GM19452 (cell line): Measurements from ENCODE around the gene SDR39U1.

ENCODE experiments used
- ATAC-seq: cut with Tn5 transposase; IDR thresholded peaks from one replicate; pipeline ENCODE4 v1.9.1; 2021; ENCODE audit not compliant: unreplicated experiment

The SDR39U1 gene

GRCh38 chr14:24430143-24430681, 12.4 kb downstream of the SDR39U1 start:
- ATAC-seq, result peak; percentile 73

GRCh38 chr14:24429395-24430142, 13.0 kb downstream of the SDR39U1 start, which contains the start of the genes CBLN3 and KHNYN:
CBLN3 (minus strand) TSS chr14:24429668; CDS start chr14:24429054, 614 bp downstream.
KHNYN (plus strand) TSS chr14:24429954; CDS start chr14:24430731, 777 bp downstream.
- peak; percentile 87 for ATAC-seq

GRCh38 chr14:24428628-24429394, 13.8 kb downstream of the SDR39U1 start:
- no peak for ATAC-seq

GRCh38 chr14:24427537-24428508, 14.8 kb downstream of the SDR39U1 start:
- ATAC-seq, result no peak

- no peak for ATAC-seq
These were observed 15.6 kb downstream of the SDR39U1 start for GRCh38 chr14:24426912-24427536.

- no peak for ATAC-seq
These were observed 16.2 kb downstream of the SDR39U1 start for GRCh38 chr14:24426150-24426911.

GRCh38 chr14:24425704-24426103, 16.9 kb downstream of the SDR39U1 start:
- ATAC-seq, result no peak

GRCh38 chr14:24422694-24423601, 19.6 kb downstream of the SDR39U1 start:
- no peak for ATAC-seq

- ATAC-seq, result no peak
These were observed 20.3 kb downstream of the SDR39U1 start for GRCh38 chr14:24422261-24422660.

GRCh38 chr14:24418492-24418873, 24.1 kb downstream of the SDR39U1 start:
- no peak for ATAC-seq

- no peak for ATAC-seq
These were observed 24.6 kb downstream of the SDR39U1 start for GRCh38 chr14:24417832-24418491.

- ATAC-seq, result no peak
These were observed 25.5 kb downstream of the SDR39U1 start for GRCh38 chr14:24416932-24417619.

GRCh38 chr14:24416254-24416931, 26.2 kb downstream of the SDR39U1 start:
- ATAC-seq, result no peak

- no peak for ATAC-seq
These were observed 26.9 kb downstream of the SDR39U1 start for GRCh38 chr14:24415421-24416253.

- ATAC-seq, result no peak
These were observed 27.7 kb downstream of the SDR39U1 start for GRCh38 chr14:24414732-24415420.
